RWPE2 (cell line): Measurements from ENCODE around the gene CFAP157.
A peak's percentile ranks its signal among the peaks of the same experiment; 100 is the strongest.

Experiments used
- ATAC-seq: fragments of 200-7000 bp; cut with Tn5 transposase; 3 replicates; pipeline ENCODE4 v1.9.1; 2021; ENCODE audit warnings: low read depth
- DNase-seq: peaks from one replicate; pipeline ENCODE4 v3.0.0-alpha.2; 2020; ENCODE audit warnings: low spot score
- H3K27ac ChIP-seq: fragments of 450-650 bp; 2 replicates; pipeline ENCODE4 v1.5.1; 2017; ENCODE audit warnings: mild to moderate bottlenecking; ENCODE audit not compliant: poor library complexity, severe bottlenecking
- H3K27me3 ChIP-seq: fragments of 250-450 bp; sonication (Bioruptor Pico); 2 replicates; pipeline ENCODE4 v1.5.1; 2021; ENCODE audit warnings: mild to moderate bottlenecking, moderate library complexity; ENCODE audit not compliant: insufficient read depth, poor library complexity, severe bottlenecking
- H3K36me3 ChIP-seq: fragments of 250-450 bp; sonication (Bioruptor Pico); 2 replicates; pipeline ENCODE4 v1.5.1; 2020; ENCODE audit warnings: low read depth, mild to moderate bottlenecking, moderate library complexity
- H3K4me1 ChIP-seq: fragments of 250-450 bp; sonication (Bioruptor Pico); 2 replicates; pipeline ENCODE4 v1.5.1; 2021; ENCODE audit warnings: mild to moderate bottlenecking, moderate library complexity; ENCODE audit not compliant: insufficient read depth, poor library complexity, severe bottlenecking
- H3K4me3 ChIP-seq: fragments of 250-450 bp; sonication (Bioruptor Pico); 2 replicates; pipeline ENCODE4 v1.5.1; 2021; ENCODE audit warnings: mild to moderate bottlenecking, moderate library complexity; ENCODE audit not compliant: severe bottlenecking
- H3K9me3 ChIP-seq: fragments of 250-450 bp; sonication (Bioruptor Pico); 2 replicates; pipeline ENCODE4 v1.5.1; 2021; ENCODE audit warnings: mild to moderate bottlenecking, moderate library complexity; ENCODE audit not compliant: severe bottlenecking
- CTCF ChIP-seq: fragments of 450-650 bp; IDR thresholded peaks from one replicate; pipeline ENCODE4 v1.5.1; 2017; ENCODE audit warnings: mild to moderate bottlenecking, moderate library complexity; ENCODE audit not compliant: poor library complexity, severe bottlenecking

The CFAP157 gene

GRCh38 chr9:127706836-127707241 lies at the start of gene CFAP157:
Gene CFAP157, plus strand, starts transcription at chr9:127706988. Its CDS starts 44 bp downstream, at chr9:127707032.
- DNase-seq (no peak), ATAC-seq (peak; percentile 67)
- no peaks in the 10 kb centered on the region for H3K9me3 ChIP-seq
- no peak for TF ChIP-seq CTCF
- peak within 1 kb of the TSS; percentile 12 for H3K4me3 ChIP-seq
- H3K4me1 ChIP-seq: no peaks in the 10 kb centered on the region
- no peak within 1 kb of the TSS for H3K27ac ChIP-seq
- no peaks in the 10 kb centered on the region for H3K27me3 ChIP-seq
- no peaks in the 10 kb centered on the region for H3K36me3 ChIP-seq

- H3K9me3 ChIP-seq: no peaks in the 10 kb centered on the region
- no peak overlapping the region for H3K27ac ChIP-seq
- H3K36me3 ChIP-seq: peaks cover 13% of the 10 kb centered on the region
- H3K4me1 ChIP-seq: no peaks in the 10 kb centered on the region
- H3K4me3 ChIP-seq: no peak overlapping the region
- no peaks in the 10 kb centered on the region for H3K27me3 ChIP-seq
- no peak for TF ChIP-seq CTCF
- DNase-seq (no peak), ATAC-seq (no peak)
Measured at GRCh38 chr9:127658428-127658827, 48.4 kb upstream of the CFAP157 start.

- Histone ChIP-seq H3K36me3 (peaks cover 20% of the 10 kb centered on the region), H3K27me3 (no peaks in the 10 kb centered on the region), H3K9me3 (no peaks in the 10 kb centered on the region), H3K27ac (no peak overlapping the region), H3K4me1 (no peaks in the 10 kb centered on the region), H3K4me3 (no peak overlapping the region)
- no peak for DNase-seq
- no peak for TF ChIP-seq CTCF
- ATAC-seq: no peak
Measured at GRCh38 chr9:127660886-127661741, 45.7 kb upstream of the CFAP157 start.

GRCh38 chr9:127662617-127663016 lies 44.2 kb upstream of the CFAP157 start:
- Histone ChIP-seq H3K27me3 (no peaks in the 10 kb centered on the region), H3K9me3 (no peaks in the 10 kb centered on the region), H3K4me1 (no peaks in the 10 kb centered on the region), H3K4me3 (no peak overlapping the region), H3K36me3 (peaks cover 20% of the 10 kb centered on the region), H3K27ac (no peak overlapping the region)
- no peak for TF ChIP-seq CTCF
- no peak for ATAC-seq
- no peak for DNase-seq

GRCh38 chr9:127664324-127664677 lies 42.5 kb upstream of the CFAP157 start:
- Histone ChIP-seq H3K27ac (no peak overlapping the region), H3K4me3 (no peak overlapping the region), H3K36me3 (peaks cover 26% of the 10 kb centered on the region), H3K4me1 (no peaks in the 10 kb centered on the region), H3K9me3 (no peaks in the 10 kb centered on the region), H3K27me3 (no peaks in the 10 kb centered on the region)
- DNase-seq: no peak
- no peak for ATAC-seq
- no peak for TF ChIP-seq CTCF
